GM23338 (cell line): ENCODE measurements around the gene RFX3. TPM values are rescaled to one million over a fixed set of nuclear protein-coding genes. Genes with fewer than 3 reads are reported as not detected.

Experiments used
- ATAC-seq: fragments of 200-7000 bp; cut with Tn5 transposase; 3 replicates; pipeline ENCODE4 v1.9.1; 2020
- DNase-seq: peaks from one replicate; pipeline ENCODE4 v3.0.0-alpha.2; 2015; ENCODE audit warnings: low spot score
- H2AFZ ChIP-seq: fragments of 200-600 bp; sonication (generic); 2 replicates; pipeline ENCODE4 v1.8.0; 2016; ENCODE audit warnings: antibody characterized with exemption, mild to moderate bottlenecking, moderate library complexity
- H3F3A ChIP-seq: fragments of 200-600 bp; sonication (generic); replicated peaks from 2 replicates; pipeline ENCODE4 v1.8.0; 2017; ENCODE audit warnings: antibody characterized with exemption, mixed run types, low read depth
- H3K27ac ChIP-seq: fragments of 200-600 bp; sonication (generic); 2 replicates; pipeline ENCODE4 v1.6.1; 2016; ENCODE audit warnings: low read depth
- H3K27me3 ChIP-seq: fragments of 200-600 bp; sonication (generic); 2 replicates; pipeline ENCODE4 v1.8.0; 2016; ENCODE audit warnings: mild to moderate bottlenecking, mixed run types, moderate library complexity; ENCODE audit not compliant: insufficient read depth
- H3K36me3 ChIP-seq: fragments of 200-600 bp; sonication (generic); 2 replicates; pipeline ENCODE4 v1.8.0; 2016; ENCODE audit warnings: mild to moderate bottlenecking; ENCODE audit not compliant: insufficient read depth
- H3K4me1 ChIP-seq: fragments of 200-600 bp; sonication (generic); 2 replicates; pipeline ENCODE4 v1.8.0; 2016; ENCODE audit warnings: mild to moderate bottlenecking, moderate library complexity; ENCODE audit not compliant: insufficient read depth
- H3K4me2 ChIP-seq: fragments of 200-600 bp; sonication (generic); 2 replicates; pipeline ENCODE4 v1.7.1; 2017; ENCODE audit warnings: mixed run types
- H3K4me3 ChIP-seq: fragments of 200-600 bp; sonication (generic); 2 replicates; pipeline ENCODE4 v1.6.1; 2016; ENCODE audit warnings: mixed run types
- H3K79me2 ChIP-seq: fragments of 200-600 bp; sonication (generic); replicated peaks from 2 replicates; pipeline ENCODE4 v1.8.0; 2017; ENCODE audit warnings: mild to moderate bottlenecking; ENCODE audit not compliant: insufficient read depth
- H3K9me2 ChIP-seq: fragments of 200-600 bp; sonication (generic); 2 replicates; pipeline ENCODE4 v1.8.0; 2017; ENCODE audit not compliant: insufficient read depth
- H4K20me1 ChIP-seq: fragments of 200-600 bp; sonication (generic); replicated peaks from 2 replicates; pipeline ENCODE4 v1.8.0; 2017; ENCODE audit warnings: mild to moderate bottlenecking; ENCODE audit not compliant: insufficient read depth
- H3K27ac Mint-ChIP-seq: 2 replicates; pipeline ENCODE4 v1.8.0; 2020; ENCODE audit warnings: inconsistent platforms, mild to moderate bottlenecking, moderate library complexity, mixed read lengths
- H3K27me3 Mint-ChIP-seq: 3 replicates; pipeline ENCODE4 v1.8.0; 2022; ENCODE audit warnings: low read depth, mild to moderate bottlenecking, moderate library complexity, mixed read lengths, inconsistent platforms; ENCODE audit not compliant: insufficient read depth, poor library complexity
- H3K36me3 Mint-ChIP-seq: 3 replicates; pipeline ENCODE4 v1.8.0; 2021; ENCODE audit warnings: low read depth, mild to moderate bottlenecking, inconsistent platforms, moderate library complexity, mixed read lengths
- H3K4me1 Mint-ChIP-seq: 3 replicates; pipeline ENCODE4 v1.8.0; 2020; ENCODE audit warnings: mild to moderate bottlenecking, inconsistent platforms, mixed read lengths
- H3K4me3 Mint-ChIP-seq: 3 replicates; pipeline ENCODE4 v1.8.0; 2021; ENCODE audit warnings: moderate library complexity, mild to moderate bottlenecking, inconsistent platforms, mixed read lengths
- H3K9me3 Mint-ChIP-seq: 3 replicates; pipeline ENCODE4 v1.8.0; 2020; ENCODE audit warnings: moderate library complexity, mild to moderate bottlenecking, inconsistent platforms, mixed read lengths
- CTCF ChIP-seq, 2 experiments: fragments of 200-600 bp in 1 of 2; sonication (generic) in 1 of 2; conservative IDR thresholded peaks; 2 replicates each; pipeline versions ENCODE4 v1.5.1 to v1.6.1; 2016 to 2017; ENCODE audit warnings: antibody characterized with exemption in 2 of 2, low read depth in 2 of 2, mild to moderate bottlenecking in 2 of 2, moderate library complexity in 1 of 2
- ETS1 ChIP-seq: IDR thresholded peaks from 2 replicates; pipeline ENCODE4 v1.6.1; 2016; ENCODE audit warnings: antibody characterized with exemption
- EZH2 ChIP-seq: fragments of 200-600 bp; sonication (generic); IDR thresholded peaks from one replicate; pipeline ENCODE4 v1.8.0; 2017; ENCODE audit warnings: antibody characterized with exemption, mild to moderate bottlenecking, low read depth; ENCODE audit not compliant: unreplicated experiment
- EZH2phosphoT487 ChIP-seq: fragments of 200-600 bp; sonication (generic); IDR thresholded peaks from one replicate; pipeline ENCODE4 v1.8.1; 2018; ENCODE audit warnings: antibody characterized with exemption; ENCODE audit not compliant: unreplicated experiment
- JUNB ChIP-seq: IDR thresholded peaks from one replicate; pipeline ENCODE4 v1.6.1; 2016; ENCODE audit warnings: antibody characterized with exemption; ENCODE audit not compliant: unreplicated experiment
- NANOG ChIP-seq: IDR thresholded peaks from 2 replicates; pipeline ENCODE4 v1.6.1; 2016; ENCODE audit warnings: antibody characterized with exemption, borderline replicate concordance
- POLR2AphosphoS5 ChIP-seq: IDR thresholded peaks from 2 replicates; pipeline ENCODE4 v1.6.1; 2016; ENCODE audit warnings: antibody characterized with exemption, low read depth
- REST ChIP-seq: IDR thresholded peaks from one replicate; pipeline ENCODE4 v1.6.1; 2018; ENCODE audit warnings: antibody characterized with exemption; ENCODE audit not compliant: unreplicated experiment
- STAT1 ChIP-seq: IDR thresholded peaks from one replicate; pipeline ENCODE4 v1.6.1; 2016; ENCODE audit warnings: antibody characterized with exemption; ENCODE audit not compliant: unreplicated experiment
- ZNF114 ChIP-seq: fragments of 250-450 bp; sonication (Bioruptor Pico); IDR thresholded peaks from 2 replicates; pipeline ENCODE4 v1.5.0; 2020; ENCODE audit warnings: mild to moderate bottlenecking, moderate library complexity
- ZNF331 ChIP-seq: fragments of 250-450 bp; sonication (Bioruptor Pico); IDR thresholded peaks from 2 replicates; pipeline ENCODE4 v1.5.0; 2020; ENCODE audit warnings: low read depth, mild to moderate bottlenecking, moderate library complexity
- ZNF462 ChIP-seq: fragments of 250-450 bp; sonication (Bioruptor Pico); IDR thresholded peaks from 2 replicates; pipeline ENCODE4 v1.5.0; 2020; ENCODE audit warnings: mild to moderate bottlenecking, moderate library complexity
- polyA plus RNA-seq: library from polyadenylated mRNA; unstranded; fragments of >200 nt; fragmentation: Nextera tagmentation; extraction: Ambion mirVana; gene quantifications from 2 replicates; pipeline ENCODE4 v1.2.1, GENCODE V29; 2016
- total RNA-seq: library from RNA; depleted of rRNA; stranded (reverse); fragments of >200 nt; shearing (Covaris generic); gene quantifications from 2 replicates; pipeline ENCODE4 v1.2.3, GENCODE V29; 2014

RFX3 gene
- total and polyA plus RNA-seq, 2 experiments from 2014 or later, result 9.8 to 22.1 TPM

- TF ChIP-seq ZNF331 (CRISPR knock-in tag), result no peak
- TF ChIP-seq STAT1, result no peak
- TF ChIP-seq ZNF114 (CRISPR knock-in tag), result no peak
- TF ChIP-seq NANOG, result no peak
- no peak for TF ChIP-seq POLR2AphosphoS5
- TF ChIP-seq ETS1, result no peak
- no peak for TF ChIP-seq CTCF (conservative IDR thresholded peaks at IDR 0.05; ENCODE audit: low read depth in 2 of 2)
These were observed 27.4 kb upstream of the RFX3 start (continued) for GRCh38 chr9:3553076-3553765.

DNA sequence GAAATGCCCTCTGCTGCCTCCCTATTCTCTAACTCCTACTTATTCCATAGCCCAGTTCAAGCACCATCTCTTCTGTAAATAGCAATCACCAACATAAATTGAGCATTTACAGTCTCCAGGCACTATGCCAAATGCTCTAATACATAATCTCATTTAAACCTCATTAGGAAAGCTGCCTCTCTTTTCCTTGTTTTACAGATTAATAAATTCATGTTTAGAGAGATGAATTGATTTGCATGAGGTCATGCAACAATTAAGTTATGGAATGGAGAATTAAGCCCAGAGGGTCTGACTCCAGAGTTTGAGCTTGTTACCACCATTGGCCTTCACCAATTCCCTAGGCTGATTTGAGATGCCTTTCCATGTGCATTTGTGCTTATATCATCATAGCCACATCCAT is 23.4 kb upstream of the RFX3 start:
- H3K4me1 ChIP-seq, result no peaks in the 10 kb centered on the region
- H3K36me3 ChIP-seq, result no peaks in the 10 kb centered on the region
- Mint-ChIP-seq H3K36me3 (no peaks in the 10 kb centered on the region; the same call in 2 of the 3 replicates), H3K4me1 (peaks cover 5% of the 10 kb centered on the region; the same call in 1 of the 3 replicates), H3K27ac (no peak overlapping the region), H3K4me3 (no peak overlapping the region), H3K9me3 (no peaks in the 10 kb centered on the region), H3K27me3 (no peaks in the 10 kb centered on the region)
- no peaks in the 10 kb centered on the region for H3K9me2 ChIP-seq
- no peaks in the 10 kb centered on the region for H3K27me3 ChIP-seq
- no peak for DNase-seq
- no peak overlapping the region for H3K4me3 ChIP-seq
- no peaks in the 10 kb centered on the region for H3K79me2 ChIP-seq
- no peaks in the 10 kb centered on the region for H3F3A ChIP-seq
- TF ChIP-seq EZH2, result no peak
- no peak for TF ChIP-seq EZH2phosphoT487
- no peak for TF ChIP-seq STAT1
- no peak for TF ChIP-seq ZNF462 (CRISPR knock-in tag)
- no peak for TF ChIP-seq NANOG
- TF ChIP-seq REST, result no peak
- TF ChIP-seq JUNB, result no peak
- ATAC-seq, result no peak
- no peak overlapping the region for H3K4me2 ChIP-seq
- H4K20me1 ChIP-seq, result no peaks in the 10 kb centered on the region
- H3K27ac ChIP-seq, result no peak overlapping the region
- no peak overlapping the region for H2AFZ ChIP-seq
